Activated effector memory CD4-positive, alpha-beta T cell treated with Interleukin-2 at 50 U/mL for 16 hours (primary cell): ENCODE measurements around the gene DOCK4.

Experiments
- DNase-seq: peaks from one replicate; pipeline ENCODE4 v3.0.0-alpha.2; 2020

Gene DOCK4

GRCh38 chr7:112190120-112190519, 16.1 kb downstream of the DOCK4 start:
- DNase-seq, result no peak

- no peak for DNase-seq
Measured at GRCh38 chr7:112189691-112190090, 16.5 kb downstream of the DOCK4 start.

- no peak for DNase-seq
Measured at GRCh38 chr7:112188257-112188656, 17.9 kb downstream of the DOCK4 start.

- no peak for DNase-seq
Measured at GRCh38 chr7:112186300-112186699, 19.9 kb downstream of the DOCK4 start.

- DNase-seq, result no peak
Measured at GRCh38 chr7:112185005-112185834, 21.0 kb downstream of the DOCK4 start.

GRCh38 chr7:112184455-112184854, 21.7 kb downstream of the DOCK4 start:
- DNase-seq, result no peak

GRCh38 chr7:112183266-112183665, 22.9 kb downstream of the DOCK4 start:
- no peak for DNase-seq

GRCh38 chr7:112182749-112183148, 23.4 kb downstream of the DOCK4 start:
- DNase-seq, result no peak

- no peak for DNase-seq
Measured at GRCh38 chr7:112180223-112180622, 26.0 kb downstream of the DOCK4 start.

GRCh38 chr7:112176693-112177415, 29.3 kb downstream of the DOCK4 start:
- DNase-seq, result no peak

GRCh38 chr7:112176241-112176640, 30.0 kb downstream of the DOCK4 start:
- no peak for DNase-seq

- no peak for DNase-seq
Measured at GRCh38 chr7:112174192-112174591, 32.0 kb downstream of the DOCK4 start.

GRCh38 chr7:112173568-112173905, 32.7 kb downstream of the DOCK4 start:
- DNase-seq, result no peak

- no peak for DNase-seq
Measured at GRCh38 chr7:112172870-112173567, 33.2 kb downstream of the DOCK4 start.

- no peak for DNase-seq
Measured at GRCh38 chr7:112171673-112172072, 34.5 kb downstream of the DOCK4 start.

- DNase-seq, result no peak
Measured at GRCh38 chr7:112168915-112169314, 37.3 kb downstream of the DOCK4 start.

GRCh38 chr7:112167147-112167546, 39.1 kb downstream of the DOCK4 start:
- DNase-seq, result no peak

- no peak for DNase-seq
Measured at GRCh38 chr7:112162784-112163506, 43.3 kb downstream of the DOCK4 start.

GRCh38 chr7:112162142-112162766, 43.9 kb downstream of the DOCK4 start:
- no peak for DNase-seq

GRCh38 chr7:112161253-112162141, 44.7 kb downstream of the DOCK4 start:
- DNase-seq, result no peak

- DNase-seq, result no peak
Measured at GRCh38 chr7:112160771-112161150, 45.4 kb downstream of the DOCK4 start.
